ENCODE results near the gene SCG5. TPM values are rescaled to one million over a fixed set of nuclear protein-coding genes. Genes with fewer than 3 reads are reported as not detected.
A peak's percentile ranks its signal among the peaks of the same experiment; 100 is the strongest.

SCG5 gene
- total and polyA plus RNA-seq, 2 donors from 2014 or later, result 1.3 to 1.6 TPM

DNA sequence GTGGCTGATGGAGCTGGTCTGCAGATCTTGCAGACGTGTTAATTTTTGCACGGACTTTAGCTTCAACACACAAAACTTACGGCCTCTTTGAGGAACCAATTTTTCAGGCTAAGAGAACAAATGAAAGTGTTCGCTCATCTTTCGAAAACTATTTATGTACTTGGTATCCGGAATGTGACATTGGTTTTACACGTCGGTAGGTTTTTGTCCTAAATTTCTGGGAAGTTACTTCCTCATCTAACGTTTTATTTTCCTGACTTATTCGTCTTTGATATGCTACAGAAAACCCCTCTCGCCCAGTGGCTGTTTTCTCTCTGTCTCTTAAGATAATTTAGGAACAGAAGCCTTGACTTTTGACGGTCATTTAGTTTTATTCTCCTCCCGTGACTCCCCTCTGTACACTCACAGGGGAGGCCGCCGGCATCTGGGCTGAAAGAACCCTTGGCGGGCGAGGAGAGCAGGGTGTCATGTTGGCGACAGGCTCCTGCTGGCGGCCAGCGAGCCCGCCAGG, 75.5 kb downstream of the SCG5 start:
- TF ChIP-seq CTCF (IDR thresholded peaks at IDR 0.05; ENCODE audit: borderline replicate concordance, extremely low read depth, insufficient read depth), result no peak
- intact Hi-C loops (cut with DNase I), result no loop called here
- H3K27ac ChIP-seq (ENCODE audit: low read depth in 2 of 2, low read length in 2 of 2), result no peak overlapping the region

DNA sequence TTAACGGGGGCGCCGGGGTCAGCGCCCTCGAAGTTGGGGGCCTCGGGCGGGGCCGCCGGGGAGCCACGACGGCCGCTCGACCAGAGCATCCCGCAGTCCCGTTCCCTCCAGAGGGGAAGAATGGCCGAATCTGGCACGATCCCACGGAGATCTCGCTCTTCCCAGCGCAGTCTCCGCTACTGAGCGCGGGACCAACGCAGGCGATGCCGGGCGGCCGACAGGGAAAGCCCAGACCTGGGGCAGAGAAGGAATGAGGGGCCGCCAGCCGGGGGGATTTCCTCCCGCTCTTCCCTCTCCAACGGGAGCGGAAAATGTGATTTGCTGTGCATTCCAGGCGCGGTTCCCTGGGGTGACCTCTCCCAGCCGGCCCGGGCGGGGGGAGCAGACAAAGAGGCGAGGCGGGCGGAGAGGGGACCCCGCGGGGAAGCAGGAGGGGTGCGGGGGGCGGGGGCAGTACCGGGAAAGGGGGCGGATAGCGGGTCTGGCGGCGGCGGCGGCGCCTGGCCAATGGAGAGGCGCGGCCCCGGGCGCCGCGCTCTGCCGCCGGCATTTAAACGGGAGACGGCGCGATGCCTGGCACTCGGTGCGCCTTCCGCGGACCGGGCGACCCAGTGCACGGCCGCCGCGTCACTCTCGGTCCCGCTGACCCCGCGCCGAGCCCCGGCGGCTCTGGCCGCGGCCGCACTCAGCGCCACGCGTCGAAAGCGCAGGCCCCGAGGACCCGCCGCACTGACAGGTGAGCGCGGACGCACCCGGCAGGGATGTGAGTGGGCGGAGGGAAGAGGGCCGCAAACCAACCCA, 76.1 kb downstream of the SCG5 start, which contains the start of gene GREM1:
TSS of gene GREM1 (plus strand) at position 579 of the 801 bp plus-strand sequence. CDS start 12,687 bp downstream, outside the sequence.
- Histone ChIP-seq H3K27ac (ENCODE audit: low read depth in 2 of 2, low read length in 2 of 2) (no peak within 1 kb of the TSS), H3K4me1 (ENCODE audit: control insufficient read depth in 2 of 3, insufficient read depth in 2 of 3, low read depth in 1 of 3, low read length in 3 of 3) (peaks cover 0 to 6% (median 0%) of the 10 kb centered on the region in 3 donors), H3K4me3 (ENCODE audit: low read length in 3 of 3) (no peak within 1 kb of the TSS), H3K36me3 (ENCODE audit: control insufficient read depth in 2 of 3, insufficient read depth in 3 of 3, low read length in 3 of 3) (no peaks in the 10 kb centered on the region), H3K9ac (ENCODE audit: low read length in 3 of 3) (no peak within 1 kb of the TSS), H3K27me3 (ENCODE audit: control insufficient read depth, insufficient read depth, low read length) (peaks cover 53% of the 10 kb centered on the region), H3K9me3 (ENCODE audit: control insufficient read depth in 2 of 3, insufficient read depth in 1 of 3, low read length in 3 of 3) (no peaks in the 10 kb centered on the region)
- FAIRE-seq (no peak), DNase-seq (peak in 4 of 5 donors; percentile 27 to 64 (median 46))
- no peak for TF ChIP-seq CTCF (IDR thresholded peaks at IDR 0.05; ENCODE audit: borderline replicate concordance, extremely low read depth, insufficient read depth)
- intact Hi-C loops (cut with DNase I), result no loop called here

More for the DNA sequence above, 75.5 kb downstream of the SCG5 start:
- no peak overlapping the region for H3K9ac ChIP-seq (ENCODE audit: low read length in 3 of 3)
- DNase-seq (peak in 3 of 5 donors; percentile 18 to 56 (median 39)), FAIRE-seq (no peak)
- peaks cover 53% of the 10 kb centered on the region for H3K27me3 ChIP-seq (ENCODE audit: control insufficient read depth, insufficient read depth, low read length)
- H3K4me3 ChIP-seq (ENCODE audit: low read length in 3 of 3), result no peak overlapping the region
- H3K9me3 ChIP-seq (ENCODE audit: control insufficient read depth in 2 of 3, insufficient read depth in 1 of 3, low read length in 3 of 3), result no peaks in the 10 kb centered on the region
- peaks cover 0 to 6% (median 0%) of the 10 kb centered on the region in 3 donors for H3K4me1 ChIP-seq (ENCODE audit: control insufficient read depth in 2 of 3, insufficient read depth in 2 of 3, low read depth in 1 of 3, low read length in 3 of 3)
- H3K36me3 ChIP-seq (ENCODE audit: control insufficient read depth in 2 of 3, insufficient read depth in 3 of 3, low read length in 3 of 3), result no peaks in the 10 kb centered on the region

DNA sequence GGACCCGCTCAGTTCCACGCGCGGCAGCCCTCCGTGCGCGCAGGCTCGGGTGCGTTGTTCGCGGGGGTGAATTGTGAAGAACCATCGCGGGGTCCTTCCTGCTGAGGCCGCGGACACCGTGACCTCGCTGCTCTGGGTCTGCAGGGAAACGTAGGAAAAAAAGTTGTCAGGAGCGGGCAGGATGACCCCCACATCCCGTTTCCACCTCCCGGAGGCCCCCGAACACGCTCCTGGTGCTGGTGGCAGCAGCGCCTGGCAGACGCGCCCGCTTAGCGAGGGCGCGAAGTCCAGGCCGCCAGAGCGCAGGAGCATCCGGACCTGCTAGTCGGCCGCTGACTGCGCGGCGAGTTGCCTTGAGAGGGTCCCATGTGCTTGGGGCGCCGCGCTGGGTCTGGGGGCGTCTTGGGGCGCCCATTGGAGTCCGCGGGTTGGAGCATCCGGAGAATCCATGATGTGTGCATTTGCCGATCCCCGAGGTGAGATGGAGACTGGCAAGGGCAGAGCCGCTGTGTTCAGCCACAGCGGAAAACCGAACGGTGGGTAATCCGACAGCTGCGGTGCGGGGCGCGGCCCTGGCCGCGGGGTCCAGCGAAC, 76.8 kb downstream of the SCG5 start:
- intact Hi-C loops (cut with DNase I), result no loop called here
- H3K9ac ChIP-seq (ENCODE audit: low read length in 3 of 3), result no peak overlapping the region
- no peaks in the 10 kb centered on the region for H3K36me3 ChIP-seq (ENCODE audit: control insufficient read depth in 2 of 3, insufficient read depth in 3 of 3, low read length in 3 of 3)
- FAIRE-seq, result no peak
- H3K4me3 ChIP-seq (ENCODE audit: low read length in 3 of 3), result no peak overlapping the region
- TF ChIP-seq CTCF (IDR thresholded peaks at IDR 0.05; ENCODE audit: borderline replicate concordance, extremely low read depth, insufficient read depth), result no peak
- H3K27ac ChIP-seq (ENCODE audit: low read depth in 2 of 2, low read length in 2 of 2), result no peak overlapping the region
- H3K4me1 ChIP-seq (ENCODE audit: control insufficient read depth in 2 of 3, insufficient read depth in 2 of 3, low read depth in 1 of 3, low read length in 3 of 3), result peaks cover 0 to 6% (median 0%) of the 10 kb centered on the region in 3 donors
- DNase-seq, result peak in 4 of 5 donors; percentile 41 to 62 (median 44)
- no peaks in the 10 kb centered on the region for H3K9me3 ChIP-seq (ENCODE audit: control insufficient read depth in 2 of 3, insufficient read depth in 1 of 3, low read length in 3 of 3)
- H3K27me3 ChIP-seq (ENCODE audit: control insufficient read depth, insufficient read depth, low read length), result peaks cover 53% of the 10 kb centered on the region
